Measurements from ENCODE around the gene CALM1.

The CALM1 gene

GRCh38 chr14:90412058-90412457 is 15.2 kb downstream of the CALM1 start:
- no peak for DNase-seq

- DNase-seq: no peak
Measured at GRCh38 chr14:90416720-90417119, 19.9 kb downstream of the CALM1 start.

GRCh38 chr14:90418053-90418452 is 21.2 kb downstream of the CALM1 start:
- DNase-seq: no peak

GRCh38 chr14:90419200-90419599 is 22.4 kb downstream of the CALM1 start:
- DNase-seq: no peak

GRCh38 chr14:90421001-90421631 is 24.3 kb downstream of the CALM1 start:
- DNase-seq: no peak

GRCh38 chr14:90421632-90422020 is 24.8 kb downstream of the CALM1 start:
- no peak for DNase-seq

GRCh38 chr14:90423166-90423565 is 26.3 kb downstream of the CALM1 start:
- no peak for DNase-seq

- no peak for DNase-seq
Measured at GRCh38 chr14:90424075-90424474, 27.2 kb downstream of the CALM1 start.

GRCh38 chr14:90424686-90425372 is 28.0 kb downstream of the CALM1 start:
- no peak for DNase-seq

- DNase-seq: no peak
Measured at GRCh38 chr14:90425373-90425879, 28.6 kb downstream of the CALM1 start.

GRCh38 chr14:90426031-90426540 is 29.3 kb downstream of the CALM1 start:
- no peak for DNase-seq

GRCh38 chr14:90426663-90427062 is 29.8 kb downstream of the CALM1 start:
- no peak for DNase-seq

GRCh38 chr14:90427848-90428426 is 31.1 kb downstream of the CALM1 start:
- no peak for DNase-seq

- DNase-seq: no peak
Measured at GRCh38 chr14:90428676-90429075, 31.8 kb downstream of the CALM1 start.

GRCh38 chr14:90429236-90429635 is 32.4 kb downstream of the CALM1 start:
- DNase-seq: no peak

GRCh38 chr14:90429754-90430153 is 32.9 kb downstream of the CALM1 start:
- DNase-seq: no peak

- no peak for DNase-seq
Measured at GRCh38 chr14:90434370-90435020, 37.7 kb downstream of the CALM1 start.

- DNase-seq: no peak
Measured at GRCh38 chr14:90438841-90439240, 42.0 kb downstream of the CALM1 start.

- DNase-seq: no peak
Measured at GRCh38 chr14:90440021-90440451, 43.2 kb downstream of the CALM1 start.

GRCh38 chr14:90440592-90440991 is 43.8 kb downstream of the CALM1 start:
- DNase-seq: no peak

GRCh38 chr14:90442388-90442787 is 45.6 kb downstream of the CALM1 start:
- no peak for DNase-seq

GRCh38 chr14:90443161-90444076 is 46.6 kb downstream of the CALM1 start:
- DNase-seq: no peak

Data from NCI-H1436 treated with DMSO at 0.1 percent for 48 hours (cell line).